GM12865 (cell line): Measurements from ENCODE around the gene HOXD13.
A peak's percentile ranks its signal among the peaks of the same experiment; 100 is the strongest.

Source experiments
- DNase-seq: peaks from one replicate; pipeline ENCODE4 v3.0.0; 2010; ENCODE audit warnings: low read depth
- H3K4me3 ChIP-seq: 2 replicates; pipeline ENCODE4 v1.5.1; 2011; ENCODE audit warnings: mild to moderate bottlenecking, low read depth, low read length, control low read depth
- TF ChIP-seq, protein P1 (sequence below): IDR thresholded peaks from 2 replicates; pipeline ENCODE4 v1.5.1; 2011; ENCODE audit warnings: low read length, control low read depth, low read depth, inconsistent platforms; ENCODE audit not compliant: insufficient read depth; ENCODE audit errors: missing control alignments

HOXD13 gene

DNA sequence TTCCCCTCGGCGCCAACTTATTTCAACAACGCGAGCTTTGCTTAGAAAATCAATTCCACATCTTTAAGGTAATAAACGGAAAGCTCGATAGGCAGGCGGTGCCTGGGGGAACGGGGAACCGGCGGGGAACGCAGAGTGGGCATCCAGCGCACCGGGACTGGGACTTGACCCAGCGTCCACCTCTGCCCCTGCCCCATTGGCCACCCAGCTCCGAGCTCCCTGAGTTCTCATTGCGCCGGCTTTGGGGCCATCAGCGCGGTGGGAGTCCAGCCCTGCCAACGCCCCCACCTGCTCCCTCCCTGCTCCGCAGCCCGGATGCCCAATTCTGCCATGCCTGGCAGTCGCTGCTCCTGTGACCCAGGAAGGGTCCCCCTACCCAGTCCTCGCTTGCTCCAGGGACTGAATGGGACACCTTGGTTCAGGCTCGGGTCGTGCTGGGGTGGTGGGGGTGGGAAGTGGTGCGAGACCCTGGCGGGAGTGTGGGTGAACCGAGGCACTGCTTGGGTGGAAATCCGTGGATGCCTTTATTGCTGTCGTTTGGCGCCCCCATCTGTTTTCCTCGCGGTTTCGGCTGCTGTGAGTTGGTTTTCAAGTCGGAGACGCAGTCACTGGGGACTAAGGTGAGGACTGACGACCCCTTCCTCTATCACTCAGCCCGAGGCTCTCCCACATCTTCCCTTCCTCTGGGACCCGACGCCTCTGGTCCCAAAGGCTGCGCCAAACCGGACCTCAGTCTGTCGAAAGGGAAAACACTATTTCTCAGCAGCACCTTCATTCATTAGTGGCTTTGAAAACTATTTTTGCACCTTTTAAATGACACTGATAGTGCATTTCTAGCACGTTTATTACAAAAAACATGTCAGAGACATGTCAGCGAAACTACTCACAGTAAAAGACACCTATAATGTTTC, 6.4 kb upstream of the HOXD13 start:
- TF ChIP-seq, protein P1, sequence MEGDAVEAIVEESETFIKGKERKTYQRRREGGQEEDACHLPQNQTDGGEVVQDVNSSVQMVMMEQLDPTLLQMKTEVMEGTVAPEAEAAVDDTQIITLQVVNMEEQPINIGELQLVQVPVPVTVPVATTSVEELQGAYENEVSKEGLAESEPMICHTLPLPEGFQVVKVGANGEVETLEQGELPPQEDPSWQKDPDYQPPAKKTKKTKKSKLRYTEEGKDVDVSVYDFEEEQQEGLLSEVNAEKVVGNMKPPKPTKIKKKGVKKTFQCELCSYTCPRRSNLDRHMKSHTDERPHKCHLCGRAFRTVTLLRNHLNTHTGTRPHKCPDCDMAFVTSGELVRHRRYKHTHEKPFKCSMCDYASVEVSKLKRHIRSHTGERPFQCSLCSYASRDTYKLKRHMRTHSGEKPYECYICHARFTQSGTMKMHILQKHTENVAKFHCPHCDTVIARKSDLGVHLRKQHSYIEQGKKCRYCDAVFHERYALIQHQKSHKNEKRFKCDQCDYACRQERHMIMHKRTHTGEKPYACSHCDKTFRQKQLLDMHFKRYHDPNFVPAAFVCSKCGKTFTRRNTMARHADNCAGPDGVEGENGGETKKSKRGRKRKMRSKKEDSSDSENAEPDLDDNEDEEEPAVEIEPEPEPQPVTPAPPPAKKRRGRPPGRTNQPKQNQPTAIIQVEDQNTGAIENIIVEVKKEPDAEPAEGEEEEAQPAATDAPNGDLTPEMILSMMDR: peak; percentile 18
- DNase-seq: peak; percentile 16
- no peak overlapping the region for H3K4me3 ChIP-seq

DNA sequence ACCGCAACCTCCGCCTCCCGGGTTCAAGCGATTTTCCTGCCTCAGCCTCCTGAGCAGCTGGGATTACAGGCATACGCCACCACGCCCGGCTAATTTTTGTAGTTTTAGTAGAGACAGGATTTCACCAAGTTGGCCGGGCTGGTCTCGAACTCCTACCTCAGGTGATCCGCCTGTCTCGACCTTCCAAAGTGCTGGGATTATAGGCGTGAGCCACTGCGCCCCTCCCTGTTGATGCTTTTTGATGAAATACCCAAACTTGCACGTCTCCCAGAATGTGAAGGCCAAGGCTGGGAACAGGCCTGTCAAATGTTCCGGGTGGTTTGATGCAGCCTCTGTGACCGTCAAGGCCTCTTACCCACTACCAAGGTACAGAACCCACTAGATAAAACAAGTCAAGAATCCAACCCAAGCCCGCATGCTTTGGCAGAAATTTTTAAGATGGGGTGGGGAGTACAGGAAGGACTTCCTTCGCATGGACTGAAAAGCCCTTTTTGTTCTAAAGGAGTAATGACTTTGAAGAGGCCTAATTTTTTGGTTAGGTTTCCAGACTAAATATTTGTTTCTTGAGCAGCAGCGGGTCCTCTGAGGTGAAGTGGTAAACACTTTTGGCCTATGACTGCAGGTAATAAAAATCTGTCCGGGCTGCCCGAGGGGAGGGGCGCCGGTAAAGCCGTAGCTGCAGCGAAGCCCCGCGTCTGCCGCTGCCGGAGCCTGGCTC, 5.0 kb upstream of the HOXD13 start:
- TF ChIP-seq, protein P1: no peak
- no peak for DNase-seq
- H3K4me3 ChIP-seq: no peak overlapping the region

DNA sequence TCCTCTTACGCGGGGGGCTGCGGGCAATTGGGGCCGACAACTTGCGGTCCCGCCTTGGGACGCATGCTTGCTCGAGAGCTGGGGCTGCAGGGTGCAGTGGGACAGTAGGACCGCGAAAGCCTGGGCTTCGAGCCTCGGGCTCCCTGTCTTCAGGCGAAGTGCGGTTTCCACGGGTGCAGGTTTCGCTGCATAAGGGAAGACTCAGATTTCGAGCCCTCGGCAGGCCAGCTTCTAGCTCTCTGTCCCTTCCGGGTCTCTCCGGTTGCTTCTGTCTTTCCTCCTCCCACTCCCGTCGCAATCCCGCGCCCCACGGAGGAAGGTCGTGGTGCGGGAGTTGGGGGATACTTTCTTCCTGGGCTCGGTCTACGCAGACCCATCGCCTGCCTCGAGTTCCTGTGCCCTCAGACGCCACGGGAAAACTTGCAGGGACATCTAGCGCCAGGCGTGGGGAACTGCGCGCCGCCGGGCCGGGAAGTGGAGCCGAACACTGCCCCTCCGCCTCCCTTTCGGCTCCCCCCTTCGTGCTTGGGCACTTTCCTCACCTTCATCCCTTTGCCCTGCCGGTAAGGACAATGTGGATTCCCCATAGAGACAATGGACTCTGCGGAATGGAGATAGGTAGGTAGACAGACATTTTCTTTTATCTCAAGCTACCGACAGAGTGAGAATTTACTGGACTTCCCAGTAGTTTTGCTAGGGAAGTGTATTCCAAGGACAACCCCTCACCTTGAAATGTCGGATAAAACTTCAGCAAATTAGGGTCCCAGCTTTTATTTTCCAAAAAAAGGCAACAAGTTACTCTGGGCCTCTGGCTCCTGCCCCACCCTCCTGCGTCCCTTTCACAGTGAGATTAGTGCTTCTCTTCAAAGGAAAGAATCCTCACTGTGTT, 4.2 kb upstream of the HOXD13 start:
- H3K4me3 ChIP-seq: no peak overlapping the region

DNA sequence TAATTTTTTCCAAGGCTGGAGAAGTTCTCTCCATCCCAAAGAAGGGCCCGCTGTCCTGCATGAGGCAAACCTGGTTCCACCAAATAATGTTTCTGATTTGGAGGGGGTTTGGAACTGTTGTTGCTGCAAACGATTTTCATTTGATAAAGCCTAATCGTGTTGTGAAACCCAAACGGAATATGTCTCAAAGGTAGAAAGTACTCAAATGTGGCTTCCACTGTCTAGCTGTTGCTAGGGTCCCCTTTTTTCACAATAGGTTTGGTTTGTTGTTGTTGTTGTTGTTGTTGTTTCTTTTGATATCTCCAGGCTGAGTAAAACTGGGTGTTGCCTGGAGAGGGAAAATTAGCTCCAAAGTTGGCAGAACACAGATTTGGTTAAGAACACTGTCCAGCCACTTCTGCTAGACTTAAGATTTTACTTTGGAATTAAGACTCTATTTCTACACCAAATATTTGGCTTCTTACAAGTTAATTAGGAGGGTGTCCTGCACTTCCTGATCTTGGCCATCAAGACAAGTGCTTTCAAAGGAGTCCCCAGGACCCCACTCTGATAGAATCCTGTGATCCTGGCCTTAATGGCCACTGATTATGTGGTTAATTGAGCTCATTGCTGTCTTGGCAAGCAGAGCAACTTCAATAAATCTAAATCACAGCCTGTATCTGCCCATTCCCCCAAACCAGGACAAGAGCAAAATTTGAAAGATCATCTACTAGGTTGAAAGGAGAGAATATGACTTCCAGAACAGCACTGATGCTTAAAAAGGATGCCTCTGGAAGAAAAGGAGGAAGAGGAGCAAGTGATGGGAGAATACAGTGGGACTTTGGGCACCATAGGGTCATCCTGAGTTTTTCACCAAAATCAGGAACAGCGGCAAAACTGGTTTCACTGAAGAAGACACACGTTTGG, 3.3 kb upstream of the HOXD13 start:
- H3K4me3 ChIP-seq: no peak overlapping the region
- no peak for DNase-seq
- TF ChIP-seq, protein P1: no peak

More for the DNA sequence above, 4.2 kb upstream of the HOXD13 start:
- DNase-seq: peak; percentile 42
- TF ChIP-seq, protein P1: peak; percentile 66

DNA sequence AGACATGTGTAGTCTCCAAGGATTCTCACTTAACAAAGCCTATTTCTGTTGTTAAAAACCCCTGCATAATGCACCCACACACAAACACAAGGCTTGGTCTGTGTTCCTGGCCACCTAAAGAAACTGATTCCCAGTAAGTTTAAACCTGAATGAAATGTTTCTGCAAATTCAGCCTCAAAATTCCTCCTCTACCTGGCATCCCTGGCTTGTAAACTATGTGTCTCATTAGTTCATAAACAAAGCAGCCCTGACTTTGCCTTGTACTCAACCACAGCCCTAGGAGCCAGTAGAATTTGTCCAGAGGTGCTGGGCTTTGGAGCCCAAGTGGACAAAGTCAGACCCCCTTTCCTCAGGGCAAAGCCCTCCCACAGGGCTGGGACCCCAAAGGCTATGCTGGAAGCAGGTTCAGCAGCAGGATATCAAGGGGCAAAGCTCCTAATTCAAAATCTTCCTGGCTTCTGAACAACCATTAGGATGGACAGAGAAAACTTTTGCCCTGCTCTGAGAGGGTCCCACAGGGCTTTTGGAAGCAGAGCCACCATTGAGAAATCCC, 2.6 kb upstream of the HOXD13 start:
- no peak overlapping the region for H3K4me3 ChIP-seq
- TF ChIP-seq, protein P1: no peak
- no peak for DNase-seq
